Activated T-cell treated with anti-CD3 and anti-CD28 coated beads, Interleukin-2, amount 50 U/mL, for 48 hours (primary cell): ENCODE data around the gene COX5B.
A peak's percentile ranks its signal among the peaks of the same experiment; 100 is the strongest.
"Not testable (repeated sequence)": the region's sequence is repeated elsewhere in the genome, so short reads cannot be mapped to it uniquely, and the experiment has no call there.

ENCODE experiments used
- DNase-seq, 2 experiments: peaks; one replicate each; pipeline ENCODE4 v3.0.0-alpha.2; 2020

Gene COX5B, protein sequence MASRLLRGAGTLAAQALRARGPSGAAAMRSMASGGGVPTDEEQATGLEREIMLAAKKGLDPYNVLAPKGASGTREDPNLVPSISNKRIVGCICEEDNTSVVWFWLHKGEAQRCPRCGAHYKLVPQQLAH

DNA sequence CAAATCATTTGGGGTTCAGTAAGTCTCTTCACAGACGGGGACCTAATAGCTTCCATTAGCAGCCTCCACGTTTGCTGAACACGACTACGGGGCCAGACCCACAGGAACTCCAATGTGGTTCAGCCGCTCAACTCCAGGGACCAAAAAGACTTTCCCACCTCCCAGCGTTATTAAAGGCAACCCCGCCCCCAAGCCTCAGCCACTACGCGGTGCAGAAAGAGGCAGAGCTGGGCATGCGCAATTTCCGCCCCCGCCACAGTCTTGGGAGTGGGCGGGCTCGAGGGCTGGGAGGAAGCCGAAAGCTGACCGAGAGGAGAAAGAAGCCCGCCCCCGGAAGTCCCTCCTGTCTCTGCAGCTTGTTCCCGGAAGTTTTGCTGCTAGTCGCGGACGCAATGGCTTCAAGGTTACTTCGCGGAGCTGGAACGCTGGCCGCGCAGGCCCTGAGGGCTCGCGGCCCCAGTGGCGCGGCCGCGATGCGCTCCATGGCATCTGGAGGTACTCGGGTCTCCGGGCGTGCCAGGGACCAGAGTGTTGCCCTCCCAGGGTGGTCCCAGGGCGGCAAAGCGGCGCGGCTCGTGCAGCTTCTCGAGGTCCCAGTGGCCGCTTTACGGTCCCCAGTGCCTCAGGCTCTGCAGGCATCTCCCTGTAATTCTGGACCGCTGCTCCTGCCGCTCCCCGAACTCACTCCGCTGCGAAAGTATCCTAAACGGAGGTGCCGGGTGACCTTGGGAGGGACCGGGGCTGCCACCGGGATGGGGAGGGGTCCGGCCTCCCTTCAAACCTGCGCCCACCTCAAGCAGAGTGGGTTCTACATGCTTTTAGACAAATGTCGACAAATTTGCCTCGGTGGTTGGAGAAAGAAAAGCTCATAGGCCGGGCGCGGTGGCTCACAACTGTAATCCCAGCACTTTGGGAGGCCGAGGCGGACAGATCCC lies at the start of gene COX5B:
COX5B (plus strand) TSS at position 368 of the 935 bp plus-strand sequence; CDS start at position 393, 25 bp downstream.
- DNase-seq, result peak; percentile 99

DNA sequence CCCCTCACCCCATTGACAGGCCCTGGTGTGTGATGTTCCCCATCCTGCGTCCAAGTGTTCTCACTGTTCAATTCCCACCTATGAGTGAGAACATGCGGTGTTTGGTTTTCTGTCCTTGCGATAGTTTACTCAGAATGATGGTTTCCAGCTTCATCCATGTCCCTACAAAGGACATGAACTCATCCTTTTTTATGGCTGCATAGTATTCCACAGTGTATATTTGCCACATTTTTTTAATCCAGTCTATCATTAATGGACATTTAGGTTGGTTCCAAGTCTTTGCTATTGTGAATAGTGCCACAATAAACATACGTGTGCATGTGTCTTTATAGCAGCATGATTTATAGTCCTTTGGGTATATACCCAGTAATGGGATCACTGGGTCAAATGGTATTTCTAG lies 49.7 kb upstream of the COX5B start:
- not testable (repeated sequence) for DNase-seq

DNA sequence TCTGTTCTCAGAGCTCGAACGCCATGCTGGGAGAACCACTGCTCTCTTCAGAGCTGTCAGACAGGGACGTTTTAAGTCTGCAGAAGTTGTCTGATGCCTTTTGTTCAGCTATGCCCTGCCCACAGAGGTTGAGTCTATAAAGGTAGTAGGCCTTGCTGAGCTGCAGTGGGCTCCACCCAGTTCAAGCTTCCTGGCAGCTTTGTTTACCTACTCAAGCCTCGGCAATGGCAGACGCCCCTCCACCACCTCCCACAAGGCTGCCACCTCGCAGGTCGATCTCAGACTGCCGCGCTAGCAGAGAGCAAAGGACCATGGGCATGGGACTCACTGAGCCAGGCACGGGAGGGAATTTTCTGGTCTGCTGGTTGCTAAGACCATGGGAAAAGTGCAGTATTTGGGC lies 44.3 kb upstream of the COX5B start:
- DNase-seq, result not testable (repeated sequence)

DNA sequence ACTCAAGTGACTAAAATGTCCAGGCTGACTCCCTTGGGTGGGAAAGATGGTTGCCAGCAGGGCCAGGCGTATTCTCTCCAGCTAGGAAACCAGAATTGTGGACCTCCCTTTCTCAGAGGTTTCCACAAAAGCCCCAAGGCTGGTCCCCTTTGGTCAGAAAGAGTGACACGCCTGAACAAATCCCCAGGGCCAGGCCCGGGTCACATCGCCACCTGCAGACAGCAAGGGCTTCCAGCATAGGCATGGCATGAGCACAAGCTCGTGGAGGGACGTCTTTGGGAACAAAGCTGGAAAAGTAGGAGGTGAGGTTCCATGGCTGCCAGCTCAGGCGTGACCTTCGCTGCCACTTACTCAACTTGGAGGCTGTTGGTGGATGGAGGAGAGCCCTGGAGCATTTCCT lies 40.8 kb upstream of the COX5B start:
- not testable (repeated sequence) for DNase-seq

DNA sequence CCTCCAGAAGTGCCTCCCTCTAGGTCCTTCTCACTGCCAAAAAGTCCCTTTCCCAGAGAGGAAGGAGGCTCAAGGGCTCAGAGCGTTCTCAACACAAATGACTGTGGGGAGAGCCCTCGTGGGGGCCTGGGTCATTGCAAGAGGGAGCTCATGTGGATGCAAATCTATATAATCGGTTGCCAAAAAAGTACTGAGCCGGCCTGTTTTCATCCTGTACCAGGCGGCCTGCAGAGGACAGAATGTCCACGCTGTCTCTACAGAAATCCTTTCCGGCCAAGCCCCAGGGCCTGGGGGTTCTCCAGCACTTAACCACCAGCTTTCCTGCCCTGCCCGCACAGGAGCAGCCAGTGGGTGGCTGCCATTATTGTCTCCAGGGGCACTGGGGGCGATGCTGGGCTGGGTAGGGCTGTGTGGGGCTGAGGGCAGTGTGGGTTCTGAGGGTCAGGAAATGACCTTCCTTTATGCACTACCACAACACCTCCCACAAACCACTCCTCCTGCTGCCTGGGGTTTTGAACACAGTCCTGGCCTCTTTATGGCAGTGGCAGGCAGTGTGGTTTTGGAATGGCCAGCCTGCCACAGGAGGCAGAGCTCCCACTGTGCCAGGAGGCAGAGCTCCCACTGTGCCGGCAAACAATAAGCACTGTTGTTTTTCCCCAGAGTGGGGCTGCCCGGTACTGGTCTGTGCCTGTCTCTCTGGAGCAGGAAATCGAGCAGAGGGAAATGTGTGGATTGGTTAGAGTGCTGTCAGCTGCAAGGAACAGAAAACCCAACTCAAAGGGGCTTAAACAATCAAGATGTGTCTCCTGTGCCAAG lies 40.1 kb upstream of the COX5B start:
- not testable (repeated sequence) for DNase-seq

DNA sequence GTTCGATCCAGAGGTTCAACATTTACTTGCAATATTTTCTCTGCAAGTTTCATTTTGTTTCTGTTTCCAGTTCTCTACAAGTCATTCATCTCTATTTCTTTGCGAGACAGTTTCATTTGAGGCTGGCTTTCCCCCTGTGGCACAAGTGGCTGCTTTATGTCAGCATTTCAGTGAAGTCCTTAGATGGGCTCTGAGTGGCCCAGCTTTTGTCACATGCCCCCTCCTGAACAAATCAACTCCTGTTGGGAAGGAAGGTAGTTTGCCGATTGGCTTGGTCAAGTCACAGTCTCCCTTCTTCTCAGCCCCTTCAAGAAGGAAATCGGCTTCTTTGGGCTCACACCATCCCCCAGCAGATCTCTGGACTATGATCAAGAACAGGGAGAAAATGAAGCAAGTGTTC lies 37.1 kb upstream of the COX5B start:
- DNase-seq, result not testable (repeated sequence)

DNA sequence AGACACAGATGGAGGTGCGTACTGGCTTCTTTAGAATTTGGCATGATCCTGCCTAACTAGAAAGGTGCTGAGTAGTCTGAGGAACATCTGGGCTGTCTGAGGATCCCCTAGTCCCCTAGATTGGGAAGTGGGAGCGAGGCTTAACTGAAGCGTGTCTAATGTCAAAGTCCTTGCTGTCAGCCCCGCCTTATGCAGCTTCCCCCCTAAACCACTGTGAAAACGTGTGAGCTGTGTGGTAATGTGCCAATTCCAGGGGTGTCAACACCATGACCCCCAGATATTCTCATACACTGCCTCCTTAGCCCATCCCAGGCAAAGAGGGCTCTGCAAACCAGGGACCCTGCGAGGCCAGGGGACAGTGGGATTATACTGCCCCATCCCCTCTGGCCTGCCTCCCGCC lies 34.0 kb upstream of the COX5B start:
- not testable (repeated sequence) for DNase-seq

DNA sequence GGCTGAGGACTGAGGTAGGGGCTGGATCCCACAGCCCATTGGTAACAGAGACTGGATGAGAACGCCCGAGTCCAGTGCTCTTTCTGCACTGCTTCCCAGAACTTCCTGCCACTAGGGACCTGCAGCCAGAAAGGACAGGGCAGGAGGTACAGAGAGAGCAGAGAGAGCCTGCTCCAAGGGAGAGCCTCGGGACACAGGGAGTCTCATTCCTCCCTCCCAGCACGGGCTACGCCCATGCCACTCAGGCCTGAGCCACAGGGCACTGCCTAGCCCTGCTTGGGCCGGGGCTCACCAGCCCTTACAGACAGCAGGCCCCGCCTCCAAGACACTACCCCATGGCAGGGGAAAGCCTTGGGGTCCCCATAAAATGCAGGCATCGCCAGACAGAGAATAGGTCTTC lies 30.1 kb upstream of the COX5B start:
- DNase-seq, result not testable (repeated sequence)

DNA sequence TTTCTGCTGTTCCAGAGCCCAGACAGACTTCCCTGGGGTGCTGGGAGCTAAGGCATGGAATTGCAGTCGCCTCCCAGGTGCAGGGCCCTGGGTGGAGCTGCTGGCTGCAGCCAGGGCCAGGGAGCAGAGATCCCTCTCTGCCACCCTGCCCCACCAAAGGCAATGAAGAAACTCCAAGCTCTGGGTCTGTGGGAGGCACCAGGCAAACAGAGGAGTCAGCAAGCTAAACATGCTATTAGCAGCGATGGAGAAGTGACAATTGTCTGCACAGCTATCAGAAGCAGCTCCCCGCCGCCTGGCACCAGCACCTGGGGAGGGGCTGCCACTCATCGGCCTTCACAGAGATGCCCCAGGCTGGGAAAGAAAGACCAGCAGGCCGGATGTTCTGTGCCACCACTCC lies 28.0 kb upstream of the COX5B start:
- no peak for DNase-seq

DNA sequence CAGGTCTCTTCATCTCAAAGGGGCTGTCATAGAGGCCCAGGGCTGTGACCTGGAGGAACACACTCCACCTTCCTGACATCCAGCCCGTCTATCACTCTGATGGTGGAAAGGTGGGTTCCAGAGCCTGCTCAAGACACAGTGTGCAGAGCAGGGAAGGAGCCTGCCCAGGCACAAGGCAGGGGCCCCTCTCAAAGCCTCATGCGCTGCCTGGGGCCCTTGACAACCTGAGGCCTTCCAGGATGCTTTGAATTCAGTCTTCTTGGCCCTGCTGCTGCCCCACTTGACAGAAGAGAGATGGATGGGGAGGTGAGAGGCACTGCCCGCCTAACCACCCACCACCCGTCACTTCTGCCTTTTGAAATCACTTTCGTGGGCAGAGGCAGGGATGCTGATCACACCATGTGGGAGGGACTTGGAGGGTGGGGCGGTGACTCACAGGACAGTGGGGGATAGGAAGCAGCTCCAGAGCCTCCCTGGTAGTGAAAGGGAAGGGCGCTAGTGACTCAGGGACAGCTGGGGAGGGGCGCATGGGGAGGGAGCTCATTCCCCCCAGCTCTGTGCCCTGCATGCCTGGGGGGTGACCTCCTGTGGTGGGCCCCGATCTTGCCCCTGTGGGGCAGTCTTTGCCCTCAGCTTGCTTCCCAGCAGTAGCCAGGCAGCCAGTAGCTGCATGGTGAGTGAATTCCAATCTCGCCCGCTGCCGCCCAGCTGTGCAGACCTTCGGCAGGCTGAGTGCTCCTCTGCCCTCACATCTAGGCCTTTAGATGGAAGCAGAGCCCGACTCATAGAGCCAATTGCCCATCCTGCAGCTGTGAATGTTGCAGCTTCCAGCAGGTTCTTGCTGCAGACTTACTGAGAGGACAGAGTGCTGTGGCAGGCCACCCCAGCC lies 26.7 kb upstream of the COX5B start:
- DNase-seq, result peak; percentile 34 to 42

DNA sequence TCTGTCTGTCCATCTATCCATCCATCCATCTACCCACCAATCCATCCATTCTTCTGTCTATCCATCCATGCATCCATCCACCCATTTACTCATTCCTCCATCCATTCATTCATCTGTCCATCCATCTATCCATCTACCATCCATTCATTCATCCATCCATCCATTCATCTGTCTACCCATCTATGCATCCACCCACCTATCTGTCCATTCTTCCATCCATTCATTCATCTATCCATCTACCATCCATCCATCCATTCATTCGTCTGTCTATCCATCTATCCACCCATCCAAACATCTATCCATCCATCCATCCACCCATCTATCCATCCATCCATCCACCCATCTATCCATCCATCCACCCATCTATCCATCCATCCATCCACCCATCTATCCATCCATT lies 25.4 kb upstream of the COX5B start:
- DNase-seq, result not testable (repeated sequence)

DNA sequence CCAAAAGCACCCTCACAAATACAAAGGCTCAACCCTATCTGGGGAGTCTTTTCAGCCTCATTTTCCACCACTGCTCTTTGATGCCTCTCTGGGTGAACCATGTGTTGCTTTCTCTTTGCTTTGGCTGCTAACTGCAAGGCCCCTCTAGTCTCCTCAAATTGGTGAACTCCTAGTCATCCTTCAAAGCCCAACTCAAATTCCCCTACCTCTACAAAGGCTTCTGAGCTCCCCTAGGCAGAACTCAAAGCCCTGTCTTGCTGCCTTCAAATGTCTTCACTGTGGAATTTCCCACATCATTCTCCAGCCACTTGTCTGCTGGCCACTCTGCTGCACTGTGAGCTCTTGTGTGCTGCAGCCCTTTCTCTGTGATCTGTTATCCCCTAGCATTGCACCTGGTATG lies 22.9 kb upstream of the COX5B start:
- not testable (repeated sequence) for DNase-seq

DNA sequence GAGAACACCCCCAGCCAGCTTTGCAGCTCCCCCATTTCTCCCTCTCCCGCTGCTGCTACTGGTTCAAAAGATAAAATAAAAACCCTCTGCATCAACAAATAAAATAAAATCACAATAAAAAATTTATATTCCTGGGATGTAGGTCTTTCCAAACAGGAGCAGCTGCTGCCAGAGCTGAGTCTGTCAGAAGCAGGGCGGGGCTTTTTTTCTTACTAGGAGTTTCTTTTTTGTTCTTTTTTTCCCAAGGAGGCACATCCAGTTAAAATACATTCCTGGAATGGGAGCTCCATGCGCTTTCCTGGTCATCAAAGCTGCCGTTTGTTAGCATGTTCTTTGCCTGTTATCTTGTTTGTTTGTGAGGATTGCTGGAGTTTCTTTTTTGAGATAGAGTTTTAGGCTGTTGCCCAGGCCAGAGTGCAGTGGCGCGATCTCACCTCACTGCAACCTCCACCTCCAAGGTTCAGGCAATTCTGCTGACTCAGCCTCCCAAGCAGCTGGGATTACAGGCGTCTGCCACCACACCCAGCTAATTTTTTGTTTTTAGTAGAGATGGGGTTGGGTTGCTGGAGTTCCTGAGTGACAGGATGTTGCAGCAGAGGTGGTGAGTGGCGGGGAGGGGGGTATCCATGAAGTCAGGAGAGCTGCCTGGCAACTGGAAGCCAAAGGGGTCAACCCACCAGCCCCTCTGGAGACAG lies 20.4 kb upstream of the COX5B start:
- not testable (repeated sequence) for DNase-seq

DNA sequence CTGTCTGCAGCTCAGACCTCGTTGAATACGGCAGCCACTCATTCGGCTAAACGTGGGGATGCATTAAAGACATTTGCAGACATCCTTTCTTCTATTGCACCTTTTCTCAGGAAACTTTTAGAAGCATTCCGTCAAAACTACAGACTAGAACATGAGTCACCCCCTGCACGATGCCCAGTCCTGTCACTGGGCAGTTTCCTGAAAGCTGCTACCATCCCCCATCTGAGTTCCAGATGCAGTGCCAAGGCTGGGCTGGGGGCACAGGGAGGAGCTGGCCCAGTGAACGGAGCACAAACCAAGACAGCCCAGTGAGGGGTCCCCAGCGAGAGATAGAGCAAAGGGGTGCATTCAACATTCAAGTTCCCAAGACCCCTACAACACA lies 19.8 kb upstream of the COX5B start:
- DNase-seq, result not testable (repeated sequence)

DNA sequence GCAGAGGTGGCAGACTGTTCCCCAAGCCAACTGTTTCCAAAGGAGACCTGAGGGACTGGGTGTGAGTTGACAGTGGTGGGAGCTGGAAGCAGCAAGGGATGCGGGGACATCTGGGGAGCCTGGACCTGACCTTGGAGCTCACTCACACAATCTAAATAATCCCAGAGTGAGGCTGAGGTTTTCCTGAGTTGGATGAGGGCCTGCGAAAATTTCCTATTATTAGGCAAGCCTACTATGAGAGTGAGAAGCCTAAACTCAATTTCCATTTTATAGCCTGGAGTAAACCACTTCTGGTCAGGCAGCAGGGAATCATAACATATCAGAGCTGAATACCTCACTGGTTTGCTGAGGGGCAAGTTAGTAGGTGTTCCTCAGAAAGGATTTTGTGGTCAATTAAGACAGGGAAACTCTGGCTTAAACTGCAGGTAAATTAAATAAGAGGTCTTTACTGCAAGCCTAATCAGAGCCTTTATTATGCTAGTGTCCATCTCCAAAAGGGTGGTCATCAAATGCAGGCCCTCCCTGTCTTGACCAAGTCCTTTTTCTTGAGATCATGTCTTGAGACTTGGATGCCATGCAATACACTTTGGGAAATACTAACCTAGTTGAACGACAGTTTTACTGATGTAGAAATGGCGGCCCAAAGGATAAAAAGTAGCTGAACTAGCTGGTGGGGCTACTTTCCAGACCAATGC lies 1.7 kb upstream of the COX5B start:
- no peak for DNase-seq

DNA sequence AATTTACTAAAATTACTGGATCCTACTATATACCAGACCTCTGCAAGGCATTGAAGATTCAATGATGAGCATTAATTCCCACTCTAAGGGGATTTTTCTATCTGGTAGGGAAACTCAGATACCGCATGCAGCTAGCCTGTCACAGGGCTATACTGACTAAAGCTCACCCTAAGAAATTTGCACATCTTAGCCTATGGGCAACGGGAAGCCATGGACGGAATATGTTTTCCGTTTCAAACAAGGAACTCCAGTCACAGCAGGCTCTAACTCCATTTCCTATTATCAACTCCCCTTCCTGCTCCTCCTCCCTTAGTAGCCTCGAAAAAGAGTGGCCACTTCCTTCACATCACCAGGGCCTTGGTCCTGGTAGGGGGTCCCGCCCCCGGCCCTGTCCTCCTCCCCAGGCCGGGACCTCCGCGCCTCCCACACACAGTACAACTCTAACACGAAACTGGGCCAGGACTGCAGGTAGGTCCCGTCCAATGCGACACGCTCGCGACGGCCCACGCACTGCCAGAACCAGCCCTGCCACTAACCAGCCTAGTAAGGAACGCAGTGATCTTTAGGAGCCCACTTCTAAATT lies 659 bp upstream of the COX5B start:
- DNase-seq, result no peak

DNA sequence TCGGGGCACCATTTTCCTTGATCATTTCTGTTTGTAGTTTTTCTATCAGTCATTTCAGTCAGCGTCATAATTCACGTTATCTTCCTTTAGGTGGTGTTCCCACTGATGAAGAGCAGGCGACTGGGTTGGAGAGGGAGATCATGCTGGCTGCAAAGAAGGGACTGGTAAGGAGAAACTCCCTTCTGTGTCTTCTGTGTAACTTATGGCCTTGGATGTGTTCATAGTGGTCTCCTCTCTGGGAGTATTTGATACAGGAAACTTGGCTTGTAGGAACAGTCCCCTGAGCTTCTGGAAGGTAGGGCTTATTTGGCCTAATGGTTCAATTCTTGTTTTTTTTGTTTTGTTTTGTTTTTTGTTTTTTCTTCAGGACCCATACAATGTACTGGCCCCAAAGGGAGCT lies 1.1 kb downstream of the COX5B start:
- DNase-seq, result no peak

DNA sequence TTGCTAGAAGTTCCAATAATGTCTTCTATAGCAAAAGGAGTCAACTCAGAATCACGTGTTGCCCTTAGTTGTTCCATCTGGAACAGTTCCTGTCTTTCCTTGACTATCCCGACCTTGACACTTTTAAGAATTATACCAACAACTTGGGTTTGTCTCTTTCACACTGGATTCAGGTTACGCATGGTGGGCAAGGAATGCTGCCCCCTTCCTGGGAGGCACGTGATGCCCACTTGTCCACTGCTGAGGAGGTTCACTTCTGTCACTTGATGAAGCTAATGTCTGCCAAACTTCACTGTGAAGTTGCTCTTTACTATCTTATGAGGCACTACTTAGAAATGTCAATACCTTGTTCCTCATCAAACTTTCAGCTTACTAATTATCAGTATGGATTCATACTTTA lies 5.3 kb downstream of the COX5B start:
- no peak for DNase-seq

DNA sequence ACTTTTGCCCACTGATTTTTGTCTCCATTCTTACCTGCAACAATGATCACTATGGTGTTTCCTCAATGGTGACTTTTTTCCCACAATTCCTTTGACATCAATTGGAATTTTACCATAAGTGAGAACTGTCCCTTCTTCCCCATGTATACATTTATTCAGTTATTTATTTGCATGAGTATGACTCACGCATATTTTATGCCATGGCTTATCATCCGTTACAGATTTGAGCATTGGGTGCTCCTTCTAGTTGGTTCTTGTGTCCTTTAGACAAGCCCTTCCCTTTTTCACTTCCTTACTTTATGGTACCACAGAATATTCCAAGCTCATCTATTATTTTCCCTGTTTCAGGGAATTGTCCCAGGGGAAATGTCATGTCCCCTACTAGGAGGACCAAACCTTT lies 7.6 kb downstream of the COX5B start:
- no peak for DNase-seq

DNA sequence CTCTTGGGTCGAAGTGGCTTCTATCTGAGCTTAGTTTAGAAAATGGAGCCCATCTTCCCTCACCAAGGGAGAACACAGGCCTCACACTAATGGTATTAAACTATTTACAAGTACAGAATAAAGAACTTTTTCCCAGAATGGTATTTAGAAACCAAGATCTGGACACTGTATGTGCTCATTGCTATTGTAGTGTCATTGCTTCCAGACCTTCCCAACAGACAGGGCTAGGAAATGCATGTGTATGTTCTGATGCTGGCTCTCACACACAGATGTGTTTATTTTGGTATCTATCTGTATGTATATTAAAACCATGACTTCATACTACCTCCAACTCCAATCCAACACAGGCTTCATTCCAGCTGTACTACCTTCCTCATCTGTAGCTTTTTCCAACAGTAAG lies 8.0 kb downstream of the COX5B start:
- DNase-seq, result no peak

DNA sequence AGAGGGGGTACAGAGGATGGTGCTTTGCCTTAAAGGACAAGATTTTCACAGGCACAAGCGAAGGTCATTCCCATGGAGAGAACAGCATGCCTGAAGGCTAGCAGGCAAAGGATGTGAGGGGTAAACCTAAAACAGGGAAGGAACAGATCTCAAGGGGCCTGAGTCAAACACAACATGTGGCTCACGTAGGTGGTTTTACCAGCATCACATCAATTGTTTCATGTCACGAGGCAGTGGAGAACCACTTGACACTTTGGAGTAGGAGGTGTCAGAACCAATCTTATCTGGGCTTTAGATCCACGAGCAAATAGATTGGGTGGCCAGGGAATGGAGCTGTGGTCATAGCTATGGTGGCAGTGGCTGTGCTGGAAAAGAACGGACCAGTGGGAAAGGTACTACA lies 8.4 kb downstream of the COX5B start:
- DNase-seq, result no peak
